H9 (cell line): ENCODE data around the gene TMEM184B. TPM values are rescaled to one million over a fixed set of nuclear protein-coding genes. Genes with fewer than 3 reads are reported as not detected.

Source experiments
- DNase-seq: peaks from one replicate; pipeline ENCODE4 v3.0.0-alpha.2; 2017
- H2AFZ ChIP-seq: one replicate; pipeline ENCODE4 v1.6.1; 2013; ENCODE audit warnings: mild to moderate bottlenecking, low read length, control low read depth, moderate library complexity
- H2AK5ac ChIP-seq: 2 replicates; pipeline ENCODE4 v1.6.1; 2013; ENCODE audit warnings: low read length, control low read depth, mixed read lengths; ENCODE audit not compliant: insufficient read length
- H2BK120ac ChIP-seq: one replicate; pipeline ENCODE4 v1.6.1; 2013; ENCODE audit warnings: low read depth, mild to moderate bottlenecking, low read length, control low read depth, inconsistent platforms; ENCODE audit not compliant: poor library complexity, severe bottlenecking
- H2BK12ac ChIP-seq: 2 replicates; pipeline ENCODE4 v1.6.1; 2013; ENCODE audit warnings: low read length, control low read depth, mixed read lengths, low read depth; ENCODE audit not compliant: insufficient read length
- H2BK15ac ChIP-seq: 2 replicates; pipeline ENCODE4 v1.6.1; 2013; ENCODE audit warnings: low read depth, low read length, control low read depth
- H2BK20ac ChIP-seq: one replicate; pipeline ENCODE4 v1.6.1; 2013; ENCODE audit warnings: low read depth, mild to moderate bottlenecking, low read length, control low read depth, inconsistent platforms; ENCODE audit not compliant: poor library complexity, severe bottlenecking
- H2BK5ac ChIP-seq: 2 replicates; pipeline ENCODE4 v1.6.1; 2013; ENCODE audit warnings: low read length, control low read depth, mixed read lengths; ENCODE audit not compliant: insufficient read length
- H3K14ac ChIP-seq: 2 replicates; pipeline ENCODE4 v1.6.1; 2013; ENCODE audit warnings: low read length, control low read depth; ENCODE audit not compliant: insufficient read depth
- H3K18ac ChIP-seq: 2 replicates; pipeline ENCODE4 v1.6.1; 2013; ENCODE audit warnings: low read depth, mild to moderate bottlenecking, mixed read lengths, low read length, control low read depth; ENCODE audit not compliant: insufficient read length
- H3K23ac ChIP-seq: 2 replicates; pipeline ENCODE4 v1.6.1; 2013; ENCODE audit warnings: low read length, control low read depth, mixed read lengths, low read depth; ENCODE audit not compliant: insufficient read length
- H3K23me2 ChIP-seq: 2 replicates; pipeline ENCODE4 v1.6.1; 2013; ENCODE audit warnings: low read depth, mild to moderate bottlenecking, mixed read lengths, low read length, control low read depth; ENCODE audit not compliant: insufficient read length, poor library complexity, severe bottlenecking
- H3K27ac ChIP-seq: 2 replicates; pipeline ENCODE4 v1.5.1; 2013; ENCODE audit warnings: low read length, control low read depth, mixed read lengths, low read depth; ENCODE audit not compliant: insufficient read length
- H3K27me3 ChIP-seq: 2 replicates; pipeline ENCODE4 v1.6.1; 2013; ENCODE audit warnings: low read length, control low read depth, inconsistent platforms; ENCODE audit not compliant: insufficient read depth
- H3K4ac ChIP-seq: 2 replicates; pipeline ENCODE4 v1.6.1; 2013; ENCODE audit warnings: low read depth, mild to moderate bottlenecking, control low read depth, inconsistent platforms, low read length, moderate library complexity
- H3K4me1 ChIP-seq: 2 replicates; pipeline ENCODE4 v1.6.1; 2013; ENCODE audit warnings: low read length, control low read depth, inconsistent platforms; ENCODE audit not compliant: insufficient read depth
- H3K4me2 ChIP-seq: 2 replicates; pipeline ENCODE4 v1.6.1; 2013; ENCODE audit warnings: low read length, control low read depth, mixed read lengths; ENCODE audit not compliant: insufficient read length, insufficient read depth
- H3K56ac ChIP-seq: 2 replicates; pipeline ENCODE4 v1.6.1; 2013; ENCODE audit warnings: low read depth, mild to moderate bottlenecking, mixed read lengths, low read length, control low read depth; ENCODE audit not compliant: insufficient read length
- H3K79me1 ChIP-seq: 2 replicates; pipeline ENCODE4 v1.6.1; 2013; ENCODE audit warnings: low read depth, mild to moderate bottlenecking, moderate library complexity, low read length, control low read depth, inconsistent platforms; ENCODE audit not compliant: insufficient read depth, poor library complexity, severe bottlenecking
- H3K79me2 ChIP-seq: 2 replicates; pipeline ENCODE4 v1.6.1; 2013; ENCODE audit warnings: low read length, control low read depth, inconsistent platforms; ENCODE audit not compliant: insufficient read depth
- H3K9ac ChIP-seq: 2 replicates; pipeline ENCODE4 v1.6.1; 2013; ENCODE audit warnings: low read length, control low read depth, mixed read lengths; ENCODE audit not compliant: insufficient read length; ENCODE audit errors: extremely low read depth
- H3K9me3 ChIP-seq: one replicate; pipeline ENCODE4 v1.6.1; 2013; ENCODE audit warnings: low read depth, low read length, inconsistent platforms; ENCODE audit not compliant: control insufficient read depth
- H3T11ph ChIP-seq: one replicate; pipeline ENCODE4 v1.6.1; 2013; ENCODE audit warnings: mild to moderate bottlenecking, low read length, control low read depth, inconsistent platforms
- H4K20me1 ChIP-seq: one replicate; pipeline ENCODE4 v1.6.1; 2013; ENCODE audit not compliant: control insufficient read depth, insufficient read length, insufficient read depth
- H4K5ac ChIP-seq: 2 replicates; pipeline ENCODE4 v1.6.1; 2013; ENCODE audit warnings: low read depth, mild to moderate bottlenecking, mixed read lengths, low read length, control low read depth; ENCODE audit not compliant: insufficient read length
- H4K8ac ChIP-seq: replicated peaks from 2 replicates; pipeline ENCODE4 v1.6.1; 2013; ENCODE audit warnings: low read length, control low read depth, mixed read lengths, low read depth; ENCODE audit not compliant: insufficient read length
- H4K91ac ChIP-seq: 2 replicates; pipeline ENCODE4 v1.6.1; 2013; ENCODE audit warnings: low read depth, mild to moderate bottlenecking, moderate library complexity, mixed read lengths, low read length, control low read depth; ENCODE audit not compliant: insufficient read length
- H3K27ac Mint-ChIP-seq, 3 experiments: 2 replicates in 2 of 3; 3 replicates in 1 of 3; pipeline ENCODE4 v1.8.0; 2020 to 2021; ENCODE audit warnings: mixed read lengths in 3 of 3, mild to moderate bottlenecking in 1 of 3, moderate library complexity in 1 of 3
- H3K27me3 Mint-ChIP-seq: 2 replicates; pipeline ENCODE4 v1.8.0; 2021; ENCODE audit warnings: low read depth, mild to moderate bottlenecking, moderate library complexity, mixed read lengths
- H3K36me3 Mint-ChIP-seq, 3 experiments: 2 replicates in 2 of 3; 3 replicates in 1 of 3; pipeline ENCODE4 v1.8.0; 2020 to 2021; ENCODE audit warnings: low read depth in 3 of 3, mixed read lengths in 3 of 3; ENCODE audit not compliant: insufficient read depth in 1 of 3
- H3K4me1 Mint-ChIP-seq, 2 experiments: 2 replicates each; pipeline ENCODE4 v1.8.0; 2020; ENCODE audit warnings: mixed read lengths in 2 of 2
- H3K4me3 Mint-ChIP-seq, 2 experiments: 2 replicates in 1 of 2; 3 replicates in 1 of 2; pipeline ENCODE4 v1.8.0; 2020 to 2021; ENCODE audit warnings: mild to moderate bottlenecking in 2 of 2, mixed read lengths in 2 of 2, moderate library complexity in 1 of 2
- H3K9me3 Mint-ChIP-seq, 2 experiments: 2 replicates in 1 of 2; 3 replicates in 1 of 2; pipeline ENCODE4 v1.8.0; 2020; ENCODE audit warnings: mild to moderate bottlenecking in 2 of 2, mixed read lengths in 2 of 2, moderate library complexity in 1 of 2
- CTCF ChIP-seq: fragments of 200-600 bp; sonication (generic); conservative IDR thresholded peaks from 3 replicates; pipeline ENCODE4 v1.8.0; 2021; ENCODE audit warnings: antibody characterized with exemption, mild to moderate bottlenecking
- WGBS: extraction: QIAGEN DNeasy Blood & Tissue Kit; methylation state at CpG from one replicate; pipeline ENCODE4 v1.1.7; 2013; ENCODE audit warnings: missing lambda C conversion rate, low lambda C conversion rate, mixed read lengths; ENCODE audit not compliant: insufficient read length; ENCODE audit errors: extremely low coverage; 5-methylcytosine and 5-hydroxymethylcytosine counted together
- total RNA-seq: library from RNA; stranded (reverse); gene quantifications from 2 replicates; pipeline ENCODE4 v1.2.1, GENCODE V29; 2021

Gene TMEM184B
- total RNA-seq, 1 experiment from 2014 or later: 58.5 TPM

GRCh38 chr22:38212442-38212841, 60.4 kb downstream of the TMEM184B start:
- no peaks in the 10 kb centered on the region for H3K4me1 ChIP-seq

More at GRCh38 chr22:38212442-38212841, 60.4 kb downstream of the TMEM184B start:
- no peak overlapping the region for H4K8ac ChIP-seq
- H3K79me2 ChIP-seq: no peaks in the 10 kb centered on the region
- no peak overlapping the region for H3K14ac ChIP-seq
- H3K27me3 Mint-ChIP-seq: peaks cover 22% of the 10 kb centered on the region
- no peak overlapping the region for H2BK5ac ChIP-seq
- H2AFZ ChIP-seq: no peak overlapping the region
- H3K9ac ChIP-seq: no peak overlapping the region
- H3K79me1 ChIP-seq: no peaks in the 10 kb centered on the region
- WGBS: no CpG with 5 or more reads among the region's 2 CpGs
- no peak overlapping the region for H2BK20ac ChIP-seq
- H3K4me2 ChIP-seq: no peak overlapping the region
- peaks cover 3% of the 10 kb centered on the region for H3K23me2 ChIP-seq
- H3K9me3 Mint-ChIP-seq: peaks cover 0 to 2% of the 10 kb centered on the region in 2 experiments; a peak in 1 of 5 replicates
- H2BK120ac ChIP-seq: no peak overlapping the region
- no peak overlapping the region for H3K27ac ChIP-seq
- no peak overlapping the region for H2AK5ac ChIP-seq
- H3K4me1 Mint-ChIP-seq: peaks cover 12 to 24% of the 10 kb centered on the region in 2 experiments
- H3K4ac ChIP-seq: no peak overlapping the region
- no peaks in the 10 kb centered on the region for H3K9me3 ChIP-seq
- no peaks in the 10 kb centered on the region; the same call in 1 of the 2 replicates for H3K27me3 ChIP-seq
- TF ChIP-seq CTCF: no peak
- H3K4me3 Mint-ChIP-seq: peak overlapping the region in 1 of 2 experiments; percentile 40; a peak in 1 of 5 replicates
- H4K5ac ChIP-seq: no peak overlapping the region
- no peaks in the 10 kb centered on the region for H4K20me1 ChIP-seq
- peaks cover 4 to 8% (median 6%) of the 10 kb centered on the region in 3 experiments for H3K36me3 Mint-ChIP-seq
- peak overlapping the region in 1 of 3 experiments; percentile 11; a peak in 1 of 7 replicates for H3K27ac Mint-ChIP-seq
- no peak overlapping the region for H2BK15ac ChIP-seq
- H2BK12ac ChIP-seq: no peak overlapping the region
- H3K18ac ChIP-seq: no peak overlapping the region
- DNase-seq: no peak
- no peak overlapping the region for H3T11ph ChIP-seq
- no peak overlapping the region for H3K56ac ChIP-seq
- H4K91ac ChIP-seq: no peak overlapping the region
- H3K23ac ChIP-seq: no peak overlapping the region
